ENCODE data around the gene UBR3.
"Not testable (repeated sequence)": the region's sequence is repeated elsewhere in the genome, so short reads cannot be mapped to it uniquely, and the experiment has no call there.

The UBR3 gene

DNA sequence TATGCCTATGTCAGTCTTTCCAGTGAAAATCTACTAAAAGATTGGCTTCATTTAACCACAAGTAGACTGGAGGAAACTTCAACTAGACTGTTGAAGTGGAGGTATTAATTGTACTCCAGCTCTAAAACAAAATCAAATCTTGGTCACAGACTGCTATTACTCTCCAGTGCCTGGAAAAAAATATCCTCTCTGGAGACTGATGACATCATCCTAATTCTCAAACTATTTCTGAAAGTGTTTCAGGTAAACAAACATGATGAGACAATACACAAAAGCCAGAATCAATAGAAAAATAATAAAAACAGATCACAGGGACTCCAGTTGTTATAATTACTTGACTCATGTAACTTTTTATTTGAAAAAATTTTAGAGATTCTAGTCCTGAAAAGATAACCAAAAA lies 263.0 kb downstream of the UBR3 start:
- H3K9me3 ChIP-seq (ENCODE audit: control insufficient read depth, low read length) = peaks cover 11% of the 10 kb centered on the region
- H3K4me1 ChIP-seq (ENCODE audit: control insufficient read depth, insufficient read depth, low read length) = peaks cover 15% of the 10 kb centered on the region
- no peak for DNase-seq (ENCODE audit: low read depth)
- no peaks in the 10 kb centered on the region for H3K36me3 ChIP-seq (ENCODE audit: control insufficient read depth, insufficient read depth, low read length, severe bottlenecking)
- H3K4me3 ChIP-seq (ENCODE audit: low read length) = no peak overlapping the region
- H3K9ac ChIP-seq (ENCODE audit: low read length) = no peak overlapping the region
- no peaks in the 10 kb centered on the region for H3K27me3 ChIP-seq (replicated peaks; ENCODE audit: control insufficient read depth, insufficient read depth, low read length)

DNA sequence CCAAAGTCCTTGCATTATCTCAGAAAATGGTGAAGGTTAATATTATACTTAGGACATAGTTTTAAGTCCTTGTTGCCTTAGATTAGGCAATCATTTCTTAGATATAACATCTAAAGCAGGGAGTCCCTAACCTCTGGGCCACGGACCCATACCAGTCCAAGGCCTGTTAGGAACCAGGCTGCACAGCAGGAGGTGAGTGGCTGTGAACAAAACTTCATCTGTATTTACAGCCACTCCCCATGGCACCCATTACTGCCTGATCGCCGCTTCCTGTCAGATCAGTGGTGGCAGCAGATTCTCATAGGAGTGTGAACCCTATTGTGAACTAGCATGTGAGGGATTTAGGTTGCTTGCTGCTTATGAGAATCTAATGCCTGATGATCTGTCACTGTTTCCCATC lies 264.2 kb downstream of the UBR3 start:
- Histone ChIP-seq H3K4me1 (ENCODE audit: control insufficient read depth, insufficient read depth, low read length) (peaks cover 15% of the 10 kb centered on the region), H3K27me3 (replicated peaks; ENCODE audit: control insufficient read depth, insufficient read depth, low read length) (no peaks in the 10 kb centered on the region), H3K4me3 (ENCODE audit: low read length) (no peak overlapping the region), H3K36me3 (ENCODE audit: control insufficient read depth, insufficient read depth, low read length, severe bottlenecking) (no peaks in the 10 kb centered on the region), H3K9me3 (ENCODE audit: control insufficient read depth, low read length) (peaks cover 11% of the 10 kb centered on the region), H3K9ac (ENCODE audit: low read length) (no peak overlapping the region)
- no peak for DNase-seq (ENCODE audit: low read depth)

DNA sequence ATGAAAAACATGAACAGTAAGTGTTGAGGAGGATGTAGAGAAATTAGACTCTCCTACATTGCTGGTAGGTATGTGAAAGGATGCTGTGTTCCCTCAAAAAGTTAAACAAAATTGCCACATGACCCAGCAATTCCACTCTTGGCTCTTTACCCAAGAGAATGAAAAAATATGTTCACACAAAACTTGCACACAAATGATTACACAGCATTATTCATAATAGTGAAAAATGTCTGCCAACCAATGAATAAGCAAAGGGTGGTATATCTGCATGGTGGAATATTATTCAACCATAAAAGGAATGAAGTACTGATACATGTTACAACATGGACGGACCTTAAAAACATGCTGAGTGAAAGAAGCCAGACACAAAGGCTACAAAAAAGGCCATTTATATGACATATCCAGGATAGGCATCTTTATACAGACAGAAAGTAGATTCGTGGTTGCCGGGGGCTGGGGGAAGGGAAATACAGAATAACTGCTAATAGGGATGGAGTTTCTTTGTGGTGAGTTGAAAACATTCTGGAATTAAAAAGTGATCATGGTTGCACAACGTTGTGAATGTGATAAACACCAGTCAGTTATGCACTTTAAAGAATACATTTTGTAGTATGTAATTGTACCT lies 265.3 kb downstream of the UBR3 start:
- H3K9me3 ChIP-seq (ENCODE audit: control insufficient read depth, low read length) = peaks cover 17% of the 10 kb centered on the region
- H3K27me3 ChIP-seq (replicated peaks; ENCODE audit: control insufficient read depth, insufficient read depth, low read length) = no peaks in the 10 kb centered on the region
- H3K4me3 ChIP-seq (ENCODE audit: low read length) = no peak overlapping the region
- H3K9ac ChIP-seq (ENCODE audit: low read length) = no peak overlapping the region
- H3K4me1 ChIP-seq (ENCODE audit: control insufficient read depth, insufficient read depth, low read length) = peaks cover 15% of the 10 kb centered on the region
- no peaks in the 10 kb centered on the region for H3K36me3 ChIP-seq (ENCODE audit: control insufficient read depth, insufficient read depth, low read length, severe bottlenecking)
- DNase-seq (ENCODE audit: low read depth) = no peak

DNA sequence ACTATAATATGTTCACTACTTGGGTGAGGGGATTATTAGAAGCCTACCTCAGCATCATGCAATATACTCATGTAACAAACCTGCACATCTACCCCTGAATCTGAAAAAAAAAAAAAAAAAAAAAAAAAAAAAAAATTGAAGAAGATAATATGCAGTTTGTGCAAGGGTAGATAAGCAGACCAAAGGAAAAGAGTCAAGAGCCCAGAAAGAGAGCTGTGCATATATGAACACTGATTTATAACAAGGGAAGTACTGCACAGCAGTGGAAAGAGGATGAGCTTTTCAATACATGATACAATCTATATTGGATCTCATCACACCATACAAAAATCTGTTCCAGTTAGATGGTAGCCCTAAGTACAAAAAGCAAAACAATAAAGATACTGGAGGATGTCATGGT lies 268.1 kb downstream of the UBR3 start:
- Histone ChIP-seq H3K4me3 (ENCODE audit: low read length) (no peak overlapping the region), H3K9me3 (ENCODE audit: control insufficient read depth, low read length) (peaks cover 17% of the 10 kb centered on the region), H3K36me3 (ENCODE audit: control insufficient read depth, insufficient read depth, low read length, severe bottlenecking) (no peaks in the 10 kb centered on the region), H3K4me1 (ENCODE audit: control insufficient read depth, insufficient read depth, low read length) (no peaks in the 10 kb centered on the region), H3K27me3 (replicated peaks; ENCODE audit: control insufficient read depth, insufficient read depth, low read length) (no peaks in the 10 kb centered on the region), H3K9ac (ENCODE audit: low read length) (no peak overlapping the region)
- no peak for DNase-seq (ENCODE audit: low read depth)

DNA sequence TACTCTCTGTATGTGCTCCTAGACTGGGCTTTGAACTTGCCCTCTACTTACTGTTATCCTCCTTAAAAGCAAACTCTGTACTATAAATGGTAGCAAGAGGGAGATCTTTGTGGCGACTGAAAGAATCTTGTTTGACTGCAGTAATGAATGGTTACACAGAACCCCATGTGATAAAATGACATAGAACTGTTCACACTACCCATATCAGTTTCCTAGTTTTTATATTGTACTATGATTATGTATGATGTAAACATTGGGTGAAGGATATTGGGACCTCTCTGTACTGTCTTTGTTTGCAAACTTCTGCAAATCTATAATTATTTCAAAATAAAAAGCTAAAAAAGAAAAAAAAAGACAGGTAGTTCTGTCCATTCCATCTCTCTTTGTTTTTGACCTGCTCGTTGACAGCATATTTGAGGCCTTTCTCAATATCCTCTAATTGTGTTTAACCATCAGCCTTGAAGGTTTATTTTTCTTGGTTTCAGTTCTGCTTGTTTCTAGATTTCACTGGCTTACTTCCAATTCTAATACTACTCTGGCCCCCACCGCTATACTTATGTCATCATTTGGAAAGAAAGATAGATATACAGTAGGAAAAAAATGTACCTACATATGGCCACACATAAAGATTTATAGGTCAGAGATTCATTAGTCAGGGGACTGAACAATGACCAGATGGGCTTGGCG lies 271.5 kb downstream of the UBR3 start:
- no peak for DNase-seq (ENCODE audit: low read depth)
- Histone ChIP-seq H3K9ac (ENCODE audit: low read length) (no peak overlapping the region), H3K27me3 (replicated peaks; ENCODE audit: control insufficient read depth, insufficient read depth, low read length) (no peaks in the 10 kb centered on the region), H3K4me3 (ENCODE audit: low read length) (no peak overlapping the region), H3K9me3 (ENCODE audit: control insufficient read depth, low read length) (peaks cover 6% of the 10 kb centered on the region), H3K36me3 (ENCODE audit: control insufficient read depth, insufficient read depth, low read length, severe bottlenecking) (no peaks in the 10 kb centered on the region), H3K4me1 (ENCODE audit: control insufficient read depth, insufficient read depth, low read length) (no peaks in the 10 kb centered on the region)

DNA sequence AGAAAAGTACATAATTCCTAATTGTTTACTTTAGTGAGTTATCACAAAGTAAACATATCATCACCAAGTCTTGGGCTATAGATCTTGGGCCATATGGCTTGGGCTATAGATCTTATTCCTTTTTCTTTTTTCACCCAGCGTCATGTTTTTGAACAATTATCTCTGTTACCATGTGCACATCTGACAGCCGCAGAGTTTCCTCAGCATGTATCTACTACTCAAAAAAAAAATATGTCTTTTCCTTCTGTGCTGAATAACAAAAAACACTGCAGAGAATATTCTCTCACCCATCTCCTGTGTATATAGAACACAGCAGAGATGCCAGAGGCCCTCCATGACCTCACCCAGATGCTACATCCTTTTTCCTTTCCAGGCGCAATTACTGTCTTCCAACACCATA lies 274.5 kb downstream of the UBR3 start:
- H3K36me3 ChIP-seq (ENCODE audit: control insufficient read depth, insufficient read depth, low read length, severe bottlenecking) = no peaks in the 10 kb centered on the region
- no peak overlapping the region for H3K9ac ChIP-seq (ENCODE audit: low read length)
- H3K9me3 ChIP-seq (ENCODE audit: control insufficient read depth, low read length) = peaks cover 3% of the 10 kb centered on the region
- no peak for DNase-seq (ENCODE audit: low read depth)
- no peaks in the 10 kb centered on the region for H3K27me3 ChIP-seq (replicated peaks; ENCODE audit: control insufficient read depth, insufficient read depth, low read length)
- no peak overlapping the region for H3K4me3 ChIP-seq (ENCODE audit: low read length)
- no peaks in the 10 kb centered on the region for H3K4me1 ChIP-seq (ENCODE audit: control insufficient read depth, insufficient read depth, low read length)

DNA sequence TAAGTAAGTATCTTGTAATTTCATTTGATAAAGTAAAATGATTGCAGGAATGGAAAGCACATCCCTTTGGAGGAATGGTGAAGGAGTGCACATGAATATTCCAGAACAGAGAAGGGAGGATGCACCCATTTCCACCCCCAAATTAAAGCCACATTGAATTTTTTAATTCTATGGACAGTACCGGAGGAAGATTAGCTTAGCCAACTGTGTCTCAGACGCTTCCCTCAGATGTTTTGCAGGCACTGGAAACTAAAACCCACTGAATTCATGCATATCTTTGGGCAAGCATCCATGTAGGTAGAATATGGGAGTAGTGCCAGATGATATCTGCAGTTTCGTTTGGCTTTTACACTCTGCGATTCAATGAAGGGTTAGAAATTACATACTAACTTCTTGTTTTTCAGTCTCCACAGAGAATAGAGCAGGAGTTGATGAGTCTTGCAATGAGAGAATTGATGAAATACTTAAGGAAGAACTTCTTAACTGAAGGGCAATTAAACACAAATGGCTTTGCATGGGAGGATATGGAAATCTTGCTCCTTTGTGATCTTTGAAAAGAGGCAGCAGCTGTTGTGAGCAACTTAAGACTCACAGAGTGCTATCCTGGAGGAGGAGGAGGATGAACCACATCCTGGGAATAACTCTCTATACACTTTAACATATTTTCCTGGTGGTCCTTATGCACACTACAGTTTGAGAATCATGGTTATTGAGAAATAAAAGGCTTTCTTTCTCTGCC lies 279.0 kb downstream of the UBR3 start:
- H3K4me1 ChIP-seq (ENCODE audit: control insufficient read depth, insufficient read depth, low read length) = no peaks in the 10 kb centered on the region
- no peaks in the 10 kb centered on the region for H3K36me3 ChIP-seq (ENCODE audit: control insufficient read depth, insufficient read depth, low read length, severe bottlenecking)
- DNase-seq (ENCODE audit: low read depth) = no peak
- H3K9me3 ChIP-seq (ENCODE audit: control insufficient read depth, low read length) = no peaks in the 10 kb centered on the region
- no peak overlapping the region for H3K4me3 ChIP-seq (ENCODE audit: low read length)
- no peak overlapping the region for H3K9ac ChIP-seq (ENCODE audit: low read length)
- H3K27me3 ChIP-seq (replicated peaks; ENCODE audit: control insufficient read depth, insufficient read depth, low read length) = no peaks in the 10 kb centered on the region

DNA sequence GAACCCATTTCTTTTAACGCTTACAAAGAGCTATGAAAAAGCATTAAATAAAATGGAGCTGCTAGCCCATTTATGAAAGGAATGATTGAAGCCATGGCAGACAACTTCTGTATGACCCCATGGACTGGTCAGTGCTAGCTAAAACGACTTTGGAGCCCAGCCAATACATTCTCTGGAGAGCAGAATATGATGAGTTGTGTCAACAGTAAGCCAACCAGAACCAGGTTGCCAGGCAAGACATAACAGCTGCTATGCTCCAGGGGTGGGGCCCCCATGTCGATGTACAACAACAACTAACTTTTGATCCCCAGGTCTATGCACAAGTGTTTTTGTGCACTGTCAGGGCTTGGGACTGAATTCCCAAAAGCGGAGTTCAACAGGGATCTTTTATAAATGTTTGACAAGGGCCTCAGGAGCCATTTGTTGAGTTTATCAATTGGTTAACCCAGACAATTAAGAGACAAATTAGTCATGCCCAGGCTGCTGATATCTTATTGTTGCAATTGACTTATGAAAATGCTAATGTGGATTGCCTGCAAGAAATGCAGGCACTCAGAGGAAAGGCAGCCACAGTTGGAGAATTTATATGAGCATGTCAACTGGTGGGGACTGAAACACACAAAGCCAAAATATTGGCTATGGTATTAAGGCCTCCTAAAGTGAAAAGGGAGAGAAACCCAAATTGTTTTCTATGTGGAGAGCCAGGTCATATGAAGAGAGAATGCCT lies 286.1 kb downstream of the UBR3 start:
- Histone ChIP-seq H3K36me3 (ENCODE audit: control insufficient read depth, insufficient read depth, low read length, severe bottlenecking) (no peaks in the 10 kb centered on the region), H3K27me3 (replicated peaks; ENCODE audit: control insufficient read depth, insufficient read depth, low read length) (no peaks in the 10 kb centered on the region), H3K4me3 (ENCODE audit: low read length) (no peak overlapping the region), H3K9ac (ENCODE audit: low read length) (no peak overlapping the region), H3K4me1 (ENCODE audit: control insufficient read depth, insufficient read depth, low read length) (no peaks in the 10 kb centered on the region), H3K9me3 (ENCODE audit: control insufficient read depth, low read length) (peaks cover 7% of the 10 kb centered on the region)
- DNase-seq (ENCODE audit: low read depth) = no peak

DNA sequence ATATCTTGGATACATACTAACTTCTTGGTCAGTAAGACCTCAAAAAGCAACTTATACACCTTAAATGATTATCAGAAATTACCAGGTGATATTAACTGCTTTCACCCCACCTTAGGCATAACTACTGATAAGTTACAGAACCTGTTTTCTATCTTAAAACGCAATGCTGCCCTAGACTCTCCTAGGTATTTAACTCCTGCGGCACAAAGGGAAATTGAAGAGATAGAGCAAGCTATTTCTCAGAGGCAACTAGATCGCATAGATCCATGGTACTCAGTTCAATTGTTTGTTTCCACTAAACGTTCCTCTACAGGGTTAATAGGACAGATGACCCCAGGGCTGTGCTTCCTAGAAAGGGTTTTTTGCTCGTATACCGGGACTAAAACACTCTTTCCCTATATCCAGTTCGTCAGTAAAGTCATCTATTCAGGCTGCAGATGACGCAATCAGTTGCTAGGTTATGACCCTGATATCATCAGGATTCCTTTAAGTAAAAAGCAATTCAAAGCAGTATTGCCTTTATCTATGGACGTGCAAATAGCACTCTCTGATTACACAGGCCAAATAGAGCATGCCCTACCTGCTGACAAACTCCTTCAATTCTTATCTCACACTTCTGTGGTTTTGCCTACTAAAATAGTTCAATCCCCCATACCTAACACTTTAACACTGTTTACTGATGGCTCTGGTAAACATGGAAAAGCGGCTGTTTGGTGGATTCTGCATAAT lies 288.4 kb downstream of the UBR3 start:
- peaks cover 7% of the 10 kb centered on the region for H3K9me3 ChIP-seq (ENCODE audit: control insufficient read depth, low read length)
- no peak overlapping the region for H3K9ac ChIP-seq (ENCODE audit: low read length)
- no peaks in the 10 kb centered on the region for H3K27me3 ChIP-seq (replicated peaks; ENCODE audit: control insufficient read depth, insufficient read depth, low read length)
- H3K4me3 ChIP-seq (ENCODE audit: low read length) = no peak overlapping the region
- no peaks in the 10 kb centered on the region for H3K4me1 ChIP-seq (ENCODE audit: control insufficient read depth, insufficient read depth, low read length)
- DNase-seq (ENCODE audit: low read depth) = no peak
- H3K36me3 ChIP-seq (ENCODE audit: control insufficient read depth, insufficient read depth, low read length, severe bottlenecking) = no peaks in the 10 kb centered on the region

DNA sequence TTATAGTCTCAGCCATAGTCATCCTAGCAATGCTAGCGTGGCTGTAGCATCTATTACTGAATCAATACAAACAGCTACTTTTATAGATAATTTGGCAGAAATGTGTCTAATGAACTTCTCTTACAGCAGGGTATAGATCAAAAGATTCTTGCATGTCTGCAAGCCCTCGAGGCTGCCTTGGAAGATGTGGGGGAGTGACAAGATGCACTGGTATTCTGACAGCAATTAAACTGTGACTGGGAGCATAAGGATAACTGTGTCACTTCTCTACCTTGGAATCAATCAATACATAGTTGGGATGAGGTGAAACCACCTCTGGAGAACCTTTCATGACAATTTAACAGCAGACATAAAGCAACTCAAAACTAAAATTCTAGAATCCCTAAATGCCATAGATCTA lies 291.4 kb downstream of the UBR3 start:
- peaks cover 7% of the 10 kb centered on the region for H3K9me3 ChIP-seq (ENCODE audit: control insufficient read depth, low read length)
- DNase-seq (ENCODE audit: low read depth) = no peak
- H3K4me1 ChIP-seq (ENCODE audit: control insufficient read depth, insufficient read depth, low read length) = no peaks in the 10 kb centered on the region
- H3K27me3 ChIP-seq (replicated peaks; ENCODE audit: control insufficient read depth, insufficient read depth, low read length) = no peaks in the 10 kb centered on the region
- H3K36me3 ChIP-seq (ENCODE audit: control insufficient read depth, insufficient read depth, low read length, severe bottlenecking) = no peaks in the 10 kb centered on the region
- H3K4me3 ChIP-seq (ENCODE audit: low read length) = no peak overlapping the region
- no peak overlapping the region for H3K9ac ChIP-seq (ENCODE audit: low read length)

DNA sequence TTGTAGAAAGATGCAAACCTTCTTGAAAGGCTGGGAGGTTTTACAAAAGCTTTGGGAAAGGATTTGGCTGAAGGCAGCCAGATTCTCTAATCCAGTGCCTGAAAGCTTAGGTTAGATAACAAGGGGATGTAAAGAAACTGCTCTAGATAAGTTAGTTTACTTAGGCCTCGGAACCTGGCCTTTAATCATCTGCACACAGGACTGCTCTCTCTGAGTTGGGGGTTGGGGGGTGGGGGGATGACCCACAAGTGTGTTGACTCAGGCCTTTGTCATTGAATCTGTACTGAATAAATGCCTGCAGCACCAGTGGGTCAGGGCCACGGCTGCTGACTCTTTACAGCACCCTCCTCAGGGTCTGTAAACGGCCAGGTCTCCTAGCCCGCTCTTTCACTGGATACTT lies 292.1 kb downstream of the UBR3 start:
- H3K9ac ChIP-seq (ENCODE audit: low read length); H3K4me1 ChIP-seq (ENCODE audit: control insufficient read depth, insufficient read depth, low read length); H3K36me3 ChIP-seq (ENCODE audit: control insufficient read depth, insufficient read depth, low read length, severe bottlenecking); H3K4me3 ChIP-seq (ENCODE audit: low read length); H3K9me3 ChIP-seq (ENCODE audit: control insufficient read depth, low read length); H3K27me3 ChIP-seq (replicated peaks; ENCODE audit: control insufficient read depth, insufficient read depth, low read length); DNase-seq (ENCODE audit: low read depth): not testable (repeated sequence)

Data from adipocyte (in vitro differentiated cells).